GM21381 (cell line): ENCODE data around the gene MGRN1.
A peak's percentile ranks its signal among the peaks of the same experiment; 100 is the strongest.

Experiments
- ATAC-seq: cut with Tn5 transposase; IDR thresholded peaks from one replicate; pipeline ENCODE4 v1.9.1; 2021; ENCODE audit warnings: mild to moderate bottlenecking, moderate library complexity; ENCODE audit not compliant: unreplicated experiment

MGRN1 gene

DNA sequence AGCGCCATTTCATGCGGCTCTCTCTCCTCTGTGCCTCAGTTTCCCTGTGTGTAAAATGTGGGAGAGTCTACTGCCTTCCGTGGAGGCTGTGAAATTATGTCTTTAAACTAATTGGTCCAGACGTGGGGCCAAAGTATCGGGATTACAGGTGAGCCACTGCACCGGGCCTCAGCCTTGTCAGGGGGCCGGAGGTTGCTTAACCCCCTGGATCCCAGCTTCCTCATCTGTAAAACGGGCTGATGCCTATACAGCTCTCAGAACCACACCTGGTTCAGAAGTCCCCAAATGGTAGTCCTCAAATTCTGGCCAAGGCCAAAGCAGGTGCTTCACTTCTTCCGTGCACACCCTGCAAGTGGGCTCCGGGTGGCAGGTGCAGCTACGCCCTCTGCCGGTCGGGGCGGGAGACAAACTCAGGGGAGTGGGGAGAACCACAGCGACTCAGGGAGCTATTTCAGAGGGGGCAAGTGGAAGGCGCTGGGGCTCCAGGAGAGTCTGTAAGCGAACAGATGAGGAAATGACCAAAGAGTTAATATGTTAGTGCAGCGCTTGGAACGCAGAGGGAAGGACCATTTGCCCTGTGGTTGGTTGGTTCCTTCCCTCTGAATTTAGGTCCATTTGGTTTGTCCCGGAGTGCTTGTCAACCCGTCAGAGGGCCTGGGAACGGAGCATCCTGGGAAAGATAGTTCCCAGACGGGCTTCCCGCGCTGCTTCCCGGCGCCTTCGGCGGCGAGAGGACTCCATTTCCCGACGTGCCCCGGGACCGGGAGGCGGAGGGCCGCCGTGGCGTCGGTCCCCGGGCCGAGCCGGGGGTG is at the start of gene MGRN1:
Gene MGRN1 (plus strand): TSS at position 812 of the 812 bp plus-strand sequence. CDS start 135 bp downstream, outside the sequence.
- ATAC-seq, result peak; percentile 76

DNA sequence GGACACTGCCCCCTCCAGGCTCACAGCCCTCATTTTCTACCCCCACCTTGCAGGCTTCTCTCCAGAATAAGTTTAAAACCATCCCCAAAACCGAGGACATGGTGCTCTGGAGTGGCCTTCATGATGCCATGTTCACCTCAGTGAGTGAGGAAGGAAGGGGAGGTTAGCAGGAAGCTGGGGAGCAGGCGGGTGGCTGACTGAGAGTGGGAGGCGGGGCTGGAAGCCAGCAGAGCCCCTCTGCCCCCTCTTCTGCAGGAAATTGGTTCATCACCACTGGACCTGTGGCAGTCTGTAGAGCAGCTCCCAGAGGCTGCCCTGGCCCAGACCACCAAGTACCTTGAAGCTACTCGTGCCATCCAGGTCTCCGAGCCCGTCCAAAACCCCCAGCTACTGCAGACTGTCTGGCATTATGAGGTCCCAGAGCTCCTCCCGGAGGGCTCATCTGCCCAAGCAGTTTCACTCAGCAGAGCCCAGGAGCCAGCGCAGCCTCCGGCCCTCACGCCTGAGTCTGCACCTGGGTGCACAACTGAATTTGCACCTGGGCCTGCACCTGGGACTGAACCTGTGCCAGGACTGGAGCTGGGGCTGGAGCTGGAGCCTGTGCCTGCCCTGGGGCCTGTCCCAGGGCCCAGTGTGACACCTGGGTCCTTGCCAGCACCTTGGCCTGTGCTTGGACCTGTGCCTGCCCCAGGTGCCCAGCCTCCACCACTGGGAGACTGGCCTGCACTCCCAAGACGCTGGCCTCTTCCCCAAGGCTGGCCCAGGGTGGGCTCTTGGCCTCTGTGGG is 49.5 kb upstream of the MGRN1 start:
- no peak for ATAC-seq

DNA sequence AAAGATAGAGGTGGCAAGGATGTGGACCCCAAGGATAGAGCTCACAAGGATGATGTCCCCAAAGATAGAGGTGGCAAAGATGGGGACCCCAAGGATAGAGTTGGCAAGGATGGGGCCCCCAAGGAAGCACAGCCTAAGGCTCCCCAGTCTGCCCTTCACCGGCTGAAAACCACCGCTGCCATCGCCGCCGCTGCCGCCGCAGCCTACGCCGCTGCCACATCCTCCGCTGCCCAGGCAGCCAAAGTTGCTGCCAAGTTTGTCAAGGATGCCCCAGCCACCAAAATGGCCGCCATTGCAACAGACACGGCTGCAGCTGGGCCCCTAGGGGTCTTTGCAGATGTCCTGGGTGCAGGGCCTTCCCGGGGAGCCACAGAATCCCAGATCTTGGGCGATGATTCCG is 48.6 kb upstream of the MGRN1 start:
- ATAC-seq, result no peak

DNA sequence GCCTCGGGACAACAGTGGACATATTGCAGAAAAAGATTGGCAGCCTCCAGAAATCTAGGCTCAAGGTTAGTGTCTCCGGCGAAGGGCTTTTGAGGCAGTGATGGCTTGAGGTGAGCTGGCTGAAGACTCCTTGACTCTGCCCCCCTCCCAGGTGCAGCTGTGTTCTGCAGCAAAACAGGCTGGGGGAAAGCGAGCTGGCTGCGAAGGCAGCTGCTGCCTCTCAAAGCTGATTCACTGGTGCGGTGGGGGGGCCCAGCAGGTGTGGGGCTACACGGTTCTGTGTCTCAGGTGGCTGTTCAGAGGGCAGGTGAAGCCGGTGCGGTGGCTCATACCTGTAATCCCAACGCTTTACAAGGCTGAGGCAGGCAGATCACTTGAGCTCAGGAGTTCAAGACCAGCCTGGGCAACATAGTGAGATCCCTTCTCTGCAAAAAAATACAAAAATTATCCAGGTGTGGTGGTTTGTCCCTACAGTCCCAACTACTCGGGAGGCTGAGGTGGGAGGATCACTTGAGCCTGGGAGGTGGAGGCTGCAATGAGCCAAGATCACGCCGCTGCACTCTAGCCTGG is 45.6 kb upstream of the MGRN1 start:
- ATAC-seq, result no peak

DNA sequence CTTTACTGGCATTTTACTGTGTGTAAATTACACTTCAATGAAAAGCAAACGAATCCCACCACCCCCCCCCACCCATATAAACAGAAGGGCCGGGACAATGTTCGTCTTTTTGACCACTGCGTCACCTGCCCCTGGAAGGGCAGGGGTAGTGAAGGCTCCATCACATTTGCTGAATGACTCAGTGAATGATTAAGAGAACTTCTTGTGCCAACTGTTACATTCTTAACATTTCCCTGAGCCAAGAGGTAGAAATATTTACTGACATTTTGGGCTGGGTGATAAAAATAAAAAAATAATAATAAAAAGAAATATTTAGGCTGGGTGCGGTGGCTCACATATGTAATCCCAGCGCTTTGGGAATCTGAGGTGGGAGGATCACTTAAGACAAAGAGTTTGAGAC is 44.4 kb upstream of the MGRN1 start:
- ATAC-seq, result no peak

DNA sequence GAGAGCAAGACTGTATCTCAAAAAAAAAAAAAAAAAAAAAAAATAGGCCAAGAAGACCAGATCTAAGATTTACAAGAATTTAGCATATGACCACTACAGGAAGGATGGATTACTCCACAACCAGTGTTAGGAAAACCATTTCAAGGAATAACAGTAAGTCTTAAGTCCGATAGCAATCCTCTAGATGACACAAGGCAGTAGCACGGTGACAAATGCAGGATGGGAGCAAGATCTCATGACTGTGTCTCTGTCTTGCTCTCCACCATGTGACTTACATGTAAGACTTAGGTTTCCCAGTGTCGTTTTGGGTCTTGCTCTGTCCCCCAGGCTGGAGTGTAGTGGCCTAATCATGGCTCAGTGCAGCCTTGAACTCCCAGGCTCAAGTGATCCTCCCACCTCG is 40.7 kb upstream of the MGRN1 start:
- ATAC-seq, result no peak

DNA sequence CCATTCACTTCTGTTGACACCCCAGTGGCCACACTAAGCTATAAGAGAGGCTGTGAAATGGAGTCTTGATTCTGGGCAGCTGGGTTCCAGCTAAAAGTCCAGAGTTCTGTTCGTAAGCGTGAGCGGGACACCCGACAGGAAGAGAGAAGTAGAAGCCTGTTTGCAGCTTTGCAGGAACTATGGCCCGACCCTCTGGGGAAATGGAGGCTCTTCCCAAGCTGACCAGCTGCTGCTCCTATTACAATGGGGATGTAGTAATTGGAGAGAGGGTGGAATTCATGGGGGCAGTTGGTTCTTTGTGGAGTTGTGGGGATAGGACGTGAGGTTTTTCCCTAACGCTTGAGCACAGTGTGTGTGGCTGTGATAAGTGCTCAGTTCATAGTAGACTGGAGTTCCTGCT is 38.3 kb upstream of the MGRN1 start:
- no peak for ATAC-seq

DNA sequence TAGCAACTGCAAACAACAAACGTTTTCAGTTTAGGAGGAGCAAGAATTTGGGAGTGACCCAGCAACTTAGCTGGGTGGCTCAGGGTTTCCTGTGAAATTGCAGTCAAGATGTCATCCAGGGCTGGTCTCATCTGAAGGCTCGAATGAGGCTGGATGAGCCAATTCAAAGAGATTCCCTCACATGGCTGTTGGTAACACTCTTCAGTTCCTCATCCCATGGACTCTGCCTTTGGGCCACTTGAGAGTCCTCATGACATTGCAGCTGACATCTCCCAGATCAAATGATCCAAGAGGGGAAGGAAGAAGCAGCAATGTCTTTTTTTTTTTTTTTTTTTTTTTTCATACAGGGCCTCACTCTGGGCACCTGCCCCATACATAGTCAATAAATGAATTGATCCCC is 36.2 kb upstream of the MGRN1 start:
- ATAC-seq, result no peak

DNA sequence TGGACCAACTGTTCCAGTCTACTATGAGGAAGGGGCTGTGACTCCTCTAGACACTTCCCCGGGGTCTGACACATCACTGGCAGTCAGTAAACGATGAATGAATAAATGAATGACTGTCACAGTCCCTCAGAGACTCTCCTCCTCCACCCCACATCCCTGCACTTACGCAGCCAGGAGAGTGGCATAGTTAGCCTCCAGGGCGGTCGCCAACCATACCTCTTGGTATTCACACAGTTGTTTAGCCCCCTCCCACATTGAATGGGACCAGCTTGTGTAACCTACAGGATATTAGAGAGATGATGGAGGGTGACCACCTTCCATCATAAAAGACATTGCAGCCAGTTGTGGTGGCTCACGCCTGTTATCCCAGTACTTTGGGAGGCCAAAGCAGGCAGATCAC is 35.7 kb upstream of the MGRN1 start:
- ATAC-seq, result no peak

DNA sequence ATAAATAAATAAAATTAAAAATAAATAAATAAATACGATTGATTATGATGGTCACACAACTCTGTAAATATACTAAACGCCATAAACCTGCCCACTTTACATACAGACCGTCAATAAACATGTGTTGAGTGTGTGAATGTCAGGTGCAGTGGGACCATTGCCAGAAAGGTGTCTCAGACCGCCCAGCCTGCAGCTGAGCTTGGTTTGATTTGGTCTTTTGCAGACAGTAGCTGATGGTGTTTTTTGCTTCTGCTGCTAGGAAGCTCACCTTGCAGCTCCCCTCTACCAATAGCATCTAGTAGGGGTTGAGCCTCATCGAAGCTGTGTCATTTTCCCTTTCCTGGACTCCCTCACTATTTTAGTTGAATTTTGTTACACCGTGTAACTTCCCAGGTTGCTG is 33.4 kb upstream of the MGRN1 start:
- ATAC-seq, result no peak

DNA sequence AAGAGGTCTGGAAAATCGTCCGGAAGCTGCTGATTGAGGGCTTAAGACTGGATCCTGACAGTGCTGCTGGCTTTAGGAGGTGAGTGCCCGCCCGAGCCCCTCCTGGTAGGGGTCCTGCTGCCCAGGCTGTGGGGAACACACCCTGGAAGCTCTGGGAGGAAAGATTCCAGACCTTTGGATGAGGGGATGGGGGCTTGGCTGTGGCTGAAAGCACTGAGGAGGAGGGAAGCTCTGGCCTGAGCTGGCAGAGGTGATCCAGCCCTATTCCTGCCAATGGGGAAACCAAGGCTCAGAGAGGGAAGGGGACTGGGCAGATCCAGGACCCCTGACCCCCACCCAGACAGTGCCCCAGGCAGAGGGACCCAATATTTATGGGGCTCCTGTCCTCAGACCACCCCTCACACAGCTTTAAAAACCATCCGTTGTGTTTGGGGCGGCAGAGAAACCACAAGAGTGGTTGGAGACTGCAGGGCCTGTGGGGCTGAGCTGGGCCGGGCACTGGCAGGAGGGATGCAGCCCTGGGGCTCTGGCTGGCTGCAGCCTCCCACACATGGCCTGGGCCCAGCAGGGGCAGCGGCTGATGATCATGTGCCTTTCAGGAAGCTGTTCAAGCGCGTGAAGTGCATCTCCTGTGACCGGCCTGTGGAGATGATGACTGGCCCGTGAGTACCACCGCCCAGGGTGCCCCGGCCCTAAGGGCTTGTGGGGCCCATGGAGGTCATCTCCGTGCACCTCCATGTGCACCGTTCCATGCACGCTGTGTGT is 32.7 kb upstream of the MGRN1 start:
- ATAC-seq, result no peak

DNA sequence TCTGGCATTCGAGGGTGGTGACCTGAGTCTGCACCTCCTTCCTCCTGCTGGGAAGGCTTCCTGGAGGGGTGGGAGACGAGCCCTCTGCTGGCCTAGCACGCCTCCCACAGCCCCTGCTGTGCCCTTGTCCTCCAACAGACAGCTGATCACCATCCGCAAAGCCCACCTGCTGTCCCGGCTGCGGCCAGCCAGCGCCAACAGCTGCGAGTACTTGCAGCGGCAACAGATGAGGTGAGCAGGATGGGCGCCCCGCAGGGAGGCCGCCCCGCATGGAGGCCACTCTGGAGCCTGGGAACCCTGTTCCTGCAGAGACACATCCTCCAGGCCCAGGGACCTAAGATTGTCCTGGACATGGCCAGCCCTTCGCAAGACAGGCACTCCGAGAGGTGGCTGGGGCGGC is 31.5 kb upstream of the MGRN1 start:
- no peak for ATAC-seq

DNA sequence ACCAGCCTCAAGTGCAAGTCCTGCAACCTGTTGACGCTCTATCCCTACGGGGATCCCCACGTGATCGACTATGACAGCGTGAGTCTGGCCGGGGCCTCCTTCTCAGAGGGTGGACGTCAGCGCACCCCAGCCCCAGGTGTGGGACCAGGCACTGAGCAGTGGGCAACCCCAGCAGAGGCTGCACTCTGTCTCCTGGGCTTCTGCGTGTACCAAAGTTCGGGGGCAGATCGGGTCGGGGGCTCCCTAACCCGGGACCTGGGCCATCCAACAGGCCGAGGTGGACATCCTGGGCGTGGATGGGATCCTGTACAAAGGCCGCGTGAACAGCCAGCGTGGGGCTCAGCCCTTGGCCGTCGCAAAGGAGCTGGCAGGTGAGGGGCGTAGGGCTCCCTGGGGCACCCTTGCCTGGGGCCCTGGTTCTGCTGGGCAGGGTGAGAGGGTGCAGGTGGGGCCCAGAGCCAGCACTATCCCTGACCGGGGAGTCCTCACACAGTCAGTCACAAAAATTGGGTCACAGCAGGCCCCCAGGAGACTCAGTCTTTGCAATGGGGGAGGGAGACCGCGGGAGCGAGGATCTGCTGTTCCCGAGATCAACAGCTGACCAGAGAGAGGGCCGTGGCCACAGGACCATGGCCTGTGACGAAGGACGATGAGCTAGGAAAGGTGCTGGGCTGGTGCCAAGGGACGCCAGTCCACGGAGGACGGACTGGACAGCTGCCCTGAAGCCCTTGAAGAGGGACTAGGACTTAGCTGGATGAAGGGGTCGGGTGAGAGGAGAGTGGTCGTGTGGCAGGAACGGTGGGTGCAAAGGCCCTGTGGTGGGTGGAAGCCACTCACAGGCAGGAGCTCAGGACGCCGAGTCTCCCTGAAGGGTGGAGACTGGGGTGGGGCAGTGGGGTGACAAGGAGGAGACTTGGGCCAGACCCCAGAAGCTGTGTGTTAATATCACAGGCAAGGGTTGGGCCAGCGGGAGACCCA is 29.9 kb upstream of the MGRN1 start:
- no peak for ATAC-seq

DNA sequence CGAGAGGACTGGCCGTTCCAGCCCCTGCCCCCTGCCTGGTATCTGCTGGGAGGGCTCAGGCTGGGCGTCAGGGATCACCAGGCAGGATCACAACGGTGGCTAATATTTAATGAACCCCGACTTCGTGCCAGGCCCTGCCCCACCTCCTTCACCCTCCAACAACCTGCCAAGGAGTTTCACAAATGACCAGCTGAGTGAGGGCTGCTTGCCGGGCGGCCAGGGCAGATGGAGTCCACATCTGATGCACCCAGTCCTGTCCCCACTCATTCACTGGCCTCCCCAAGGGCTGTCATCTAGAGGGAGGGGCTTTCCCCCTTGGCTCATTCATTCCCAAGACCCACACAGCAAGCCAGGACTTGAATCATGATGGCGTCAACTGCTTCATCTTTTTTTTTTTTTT is 27.5 kb upstream of the MGRN1 start:
- ATAC-seq, result no peak

DNA sequence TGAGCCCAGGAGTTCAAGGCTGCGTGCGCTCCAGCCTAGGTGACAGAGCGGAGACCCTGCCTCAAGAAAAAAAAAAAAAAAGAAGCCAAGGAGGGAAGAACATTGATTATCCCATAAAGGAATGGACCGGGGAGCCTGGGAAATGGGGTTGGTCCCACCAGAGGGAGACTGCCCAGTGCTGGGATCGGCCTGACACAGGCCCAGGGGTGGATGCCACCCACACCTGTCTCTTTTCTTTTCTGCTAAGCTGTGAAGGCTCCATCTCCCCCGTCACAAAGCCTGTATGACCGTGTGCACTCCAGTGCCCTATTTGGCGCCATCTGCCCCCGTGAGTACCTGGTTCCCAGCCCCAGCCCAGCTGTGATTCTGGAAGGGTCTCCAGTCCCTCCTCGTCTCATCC is 25.6 kb upstream of the MGRN1 start:
- no peak for ATAC-seq

DNA sequence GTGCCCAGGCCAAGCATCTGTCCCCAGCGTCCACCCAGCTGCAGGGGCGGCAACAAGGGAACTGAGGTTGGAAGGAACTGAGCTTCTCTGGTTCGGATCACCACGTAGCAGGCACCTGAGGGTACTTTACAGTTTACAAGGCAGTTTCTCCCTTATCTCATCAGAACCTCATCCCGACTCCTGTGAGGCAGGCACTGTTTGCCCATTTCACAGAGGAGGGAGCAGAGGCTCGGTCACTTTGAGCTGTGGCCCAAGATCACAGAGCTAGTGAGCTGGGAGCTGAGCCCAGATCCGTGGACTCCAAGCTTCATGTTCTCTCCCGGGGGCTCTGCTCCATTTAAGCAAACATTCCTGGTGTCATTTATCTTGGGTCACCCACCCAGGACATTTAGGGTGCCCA is 25.1 kb upstream of the MGRN1 start:
- no peak for ATAC-seq

DNA sequence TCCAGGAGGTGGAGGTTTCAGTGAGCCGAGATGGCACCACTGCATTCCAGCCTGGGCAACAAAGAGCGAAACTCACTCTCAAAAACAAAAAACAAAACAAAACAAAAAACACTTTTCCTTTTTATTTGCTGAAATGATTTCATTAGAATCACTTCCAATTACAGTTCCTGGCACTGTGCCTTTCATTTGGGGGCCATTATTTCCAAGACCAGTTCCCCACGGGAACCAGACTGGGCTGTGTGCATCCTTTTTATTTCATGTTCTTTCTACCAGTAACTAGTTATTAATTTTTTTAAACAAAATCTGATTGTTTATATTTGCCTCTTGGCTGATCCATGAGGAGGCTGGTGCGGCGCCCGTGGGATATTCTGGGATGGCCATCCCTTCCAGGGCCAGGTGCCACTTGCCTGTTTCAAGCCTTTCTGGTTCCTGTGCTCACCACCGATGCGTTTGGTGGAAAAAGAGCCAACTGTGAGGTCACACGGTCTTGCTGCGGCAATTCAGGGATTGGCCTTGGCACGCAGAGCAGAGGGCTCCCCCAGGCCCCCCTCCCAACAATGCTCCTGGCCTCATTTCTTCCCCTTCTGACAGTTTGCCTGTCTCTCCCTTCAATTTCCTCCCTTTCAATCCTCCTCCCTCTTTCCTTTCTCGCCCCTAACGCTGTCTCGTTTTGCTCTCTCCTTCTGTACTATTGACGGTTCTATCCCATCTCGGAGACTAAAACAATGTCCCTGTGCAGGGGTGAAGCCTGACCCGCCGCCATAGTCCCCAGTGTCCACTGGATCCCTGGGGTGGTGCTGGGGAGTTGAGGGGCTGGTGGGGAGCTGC is 23.4 kb upstream of the MGRN1 start:
- ATAC-seq, result no peak

DNA sequence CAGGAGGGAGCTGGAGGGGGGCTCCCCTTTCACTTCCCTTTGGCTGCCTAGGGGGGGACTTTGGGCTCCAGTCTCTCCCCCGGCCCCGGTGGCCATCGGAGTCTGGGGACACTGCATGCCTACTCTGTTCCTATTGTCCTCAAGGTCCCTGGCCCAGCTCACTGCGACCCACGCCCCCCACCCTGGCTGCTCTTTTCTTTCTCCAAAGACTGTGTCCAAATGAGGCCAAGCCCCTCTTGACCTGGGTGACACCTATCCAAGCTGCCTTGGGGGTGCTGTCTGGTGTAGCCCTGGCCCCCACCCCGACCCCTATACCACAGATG is 22.8 kb upstream of the MGRN1 start:
- ATAC-seq, result no peak

DNA sequence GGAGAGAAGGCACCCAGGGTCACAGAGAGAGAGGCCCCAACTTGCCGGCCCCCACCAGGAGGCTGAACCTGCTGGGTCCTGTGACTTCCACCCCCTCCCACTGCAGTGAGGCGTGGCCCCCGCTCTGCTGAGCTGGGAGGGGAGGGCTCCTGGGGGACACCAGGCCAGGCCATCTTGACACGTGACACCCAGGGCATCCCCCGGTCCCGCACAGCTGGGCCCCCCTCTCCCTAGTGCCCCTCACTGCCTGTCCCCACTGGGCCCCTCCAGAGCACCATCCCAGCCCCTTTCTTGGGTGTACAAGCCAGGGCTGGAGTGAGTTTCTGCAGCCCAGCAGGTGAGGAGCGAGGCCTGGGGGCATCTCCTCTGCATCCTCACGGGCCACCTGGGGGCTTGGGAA is 22.3 kb upstream of the MGRN1 start:
- no peak for ATAC-seq
